MM.1S (cell line): ENCODE measurements around the gene MCOLN1.

Experiments
- CTCF ChIP-seq: fragments of 300-600 bp; sonication (generic); IDR thresholded peaks from 2 replicates; pipeline ENCODE4 v1.5.1; 2016; ENCODE audit warnings: antibody characterized with exemption, low read length, mixed read lengths
- EZH2 ChIP-seq: fragments of 300-600 bp; sonication (generic); optimal IDR thresholded peaks from 2 replicates; pipeline ENCODE3; 2017; ENCODE audit warnings: low read depth, mild to moderate bottlenecking, antibody characterized with exemption, low read length, mixed read lengths

- TF ChIP-seq CTCF: no peak
- no peak for TF ChIP-seq EZH2
Observed at GRCh38 chr19:7539827-7540425, 17.5 kb downstream of the MCOLN1 start.
